Right cardiac atrium (tissue), 5 donors: ENCODE results near the gene FABP1. TPM values are rescaled to one million over a fixed set of nuclear protein-coding genes. Genes with fewer than 3 reads are reported as not detected.

ENCODE experiments used
- ATAC-seq, 2 donors: fragments of 200-7000 bp; cut with Tn5 transposase; one replicate each; pipeline versions ENCODE4 v1.8.0 to v1.9.1; 2020; ENCODE audit warnings: moderate library complexity in 2 of 2, mild to moderate bottlenecking in 1 of 2
- DNase-seq, 3 donors: peaks; one replicate each; pipeline ENCODE4 v3.0.0-alpha.2; 2020
- H3K27ac ChIP-seq: one replicate; pipeline ENCODE4 v1.5.1; 2013; ENCODE audit warnings: mild to moderate bottlenecking, low read length, control low read depth, moderate library complexity
- H3K27me3 ChIP-seq: one replicate; pipeline ENCODE4 v1.6.1; 2013; ENCODE audit not compliant: control insufficient read depth, insufficient read depth
- H3K4me1 ChIP-seq: one replicate; pipeline ENCODE4 v1.6.1; 2013; ENCODE audit warnings: low read length; ENCODE audit not compliant: control insufficient read depth, insufficient read depth
- H3K4me3 ChIP-seq: one replicate; pipeline ENCODE4 v1.5.1; 2013; ENCODE audit warnings: low read length, control low read depth
- H3K9me3 ChIP-seq: one replicate; pipeline ENCODE4 v1.6.1; 2013; ENCODE audit warnings: low read length; ENCODE audit not compliant: control insufficient read depth
- WGBS: extraction: QIAGEN DNeasy Blood & Tissue Kit; methylation state at CpG from one replicate; pipeline ENCODE4 v1.1.7; 2013; 5-methylcytosine and 5-hydroxymethylcytosine counted together
- intact Hi-C, 4 donors: fragments of 100-400 bp; cut with DNase I; formaldehyde crosslinking; loops; one replicate each; pipeline versions ENCODE4 v1.11.0 to v1.14.0; 2022 to 2023
- polyA plus RNA-seq: library from polyadenylated mRNA; stranded (reverse); fragments of 200-250 nt; gene quantifications from one replicate; pipeline ENCODE4 v1.2.3, GENCODE V29; 2013
- total RNA-seq, 4 donors: library from RNA; stranded (reverse); fragmentation: NEBNext Ultra II Directional; extraction: Animal tissue kit (Norgen Biotek cat#: 25700); gene quantifications; one replicate each; pipeline ENCODE4 v1.2.1, GENCODE V29; 2021
- donor health status: healthy with polysubstance abuse.
- donor health status: DM: no; HTN: yes; CAD: no.
- donor health status: DM: no; HTN: no; CAD: no.
- donor health status: DM: no; HTN: yes; CAD: no; lungs with severe emphysema.
- donor health status: DM: yes; HTN: yes; CAD: no.

Gene FABP1
- total and polyA plus RNA-seq, 5 donors, result 1.1 TPM; not detected in 4

DNA sequence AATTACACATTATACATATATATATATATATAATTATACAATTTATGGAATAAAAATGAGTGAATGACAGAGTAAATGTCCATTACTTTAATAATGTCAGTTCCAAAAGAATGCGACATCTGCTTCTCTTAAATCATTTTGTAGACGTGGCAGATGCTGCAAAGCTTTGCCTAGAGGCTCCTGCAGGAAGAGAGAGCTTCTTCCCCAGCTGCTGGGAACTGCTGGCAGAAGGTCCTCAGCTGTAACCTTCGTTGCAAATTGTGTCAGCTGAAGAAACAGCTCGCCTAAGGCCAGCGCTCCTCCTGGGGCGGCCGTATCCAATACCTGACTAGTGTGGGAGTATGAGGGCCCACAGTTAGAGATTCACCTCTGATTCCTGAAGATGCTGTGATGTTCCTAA lies 32.7 kb upstream of the FABP1 start:
- Histone ChIP-seq H3K27ac (no peak overlapping the region), H3K9me3 (no peaks in the 10 kb centered on the region), H3K4me3 (no peak overlapping the region), H3K4me1 (no peaks in the 10 kb centered on the region), H3K27me3 (no peaks in the 10 kb centered on the region)
- no peak for DNase-seq
- intact Hi-C loops, result loop anchor here in 2 of 4 donors (5.0 kb wide), 1 partner anchor 98 kb away; no protein-coding TSS in a partner anchor
- 85% methylated on average over 7 of the region's 7 CpGs for WGBS
- ATAC-seq, result no peak

DNA sequence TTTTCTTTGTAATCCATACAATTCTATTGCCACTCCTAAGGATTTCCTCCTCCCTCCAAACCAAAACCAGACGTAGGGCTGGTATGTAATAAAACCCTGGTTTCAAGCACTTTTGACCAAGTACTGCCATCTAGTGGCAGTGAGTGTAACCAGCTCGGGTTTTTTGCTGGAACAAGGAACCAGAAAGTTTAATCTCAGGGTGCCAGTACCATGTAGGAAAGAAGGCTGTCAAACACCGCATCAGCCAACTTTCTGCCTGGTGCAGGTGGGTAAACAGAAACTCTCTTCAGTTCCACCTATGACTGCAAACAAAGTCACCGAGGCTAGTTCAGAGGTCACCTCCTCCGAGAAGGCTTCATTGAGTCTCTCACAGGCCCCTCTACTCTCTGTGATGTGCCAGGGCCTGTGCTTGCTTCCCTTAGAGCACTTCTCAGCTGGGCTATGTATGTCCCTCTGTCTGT lies 32.1 kb upstream of the FABP1 start:
- no peak overlapping the region for H3K4me3 ChIP-seq
- H3K27ac ChIP-seq, result no peak overlapping the region
- WGBS, result 28% methylated on average over 5 of the region's 5 CpGs
- peak; percentile 69 to 78 for ATAC-seq
- no peaks in the 10 kb centered on the region for H3K4me1 ChIP-seq
- no peaks in the 10 kb centered on the region for H3K9me3 ChIP-seq
- intact Hi-C loops, result loop anchor here (1.0 to 5.0 kb wide), 3 partner anchors 98 to 99 kb away; no protein-coding TSS in a partner anchor
- DNase-seq, result no peak
- no peaks in the 10 kb centered on the region for H3K27me3 ChIP-seq

DNA sequence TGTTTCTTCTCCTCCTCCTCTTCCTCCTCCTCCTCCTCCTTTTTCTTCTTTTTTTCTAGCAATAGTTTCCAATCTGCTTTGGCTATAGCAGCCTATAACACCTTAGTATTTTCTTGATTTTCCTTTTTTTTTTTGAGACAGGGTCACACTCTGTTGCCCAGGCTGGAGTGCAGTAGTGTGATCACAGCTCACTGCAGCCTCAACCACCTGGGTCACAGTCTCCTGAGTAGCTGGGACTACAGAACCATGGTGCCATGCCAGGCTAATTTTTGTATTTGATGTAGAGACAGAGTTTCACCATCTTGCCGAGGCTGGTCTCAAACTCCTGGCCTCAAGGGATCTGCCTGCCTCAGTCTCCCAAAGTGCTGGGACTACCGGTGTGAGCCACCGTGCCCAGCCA lies 31.6 kb upstream of the FABP1 start:
- intact Hi-C loops, result loop anchor here in 2 of 4 donors (1.0 to 2.0 kb wide), 2 partner anchors 97 to 99 kb away; no protein-coding TSS in a partner anchor
- H3K27ac ChIP-seq, result no peak overlapping the region
- 78% methylated on average over 3 of the region's 3 CpGs for WGBS
- H3K9me3 ChIP-seq, result no peaks in the 10 kb centered on the region
- ATAC-seq, result no peak
- no peaks in the 10 kb centered on the region for H3K4me1 ChIP-seq
- no peak overlapping the region for H3K4me3 ChIP-seq
- no peak for DNase-seq
- no peaks in the 10 kb centered on the region for H3K27me3 ChIP-seq

DNA sequence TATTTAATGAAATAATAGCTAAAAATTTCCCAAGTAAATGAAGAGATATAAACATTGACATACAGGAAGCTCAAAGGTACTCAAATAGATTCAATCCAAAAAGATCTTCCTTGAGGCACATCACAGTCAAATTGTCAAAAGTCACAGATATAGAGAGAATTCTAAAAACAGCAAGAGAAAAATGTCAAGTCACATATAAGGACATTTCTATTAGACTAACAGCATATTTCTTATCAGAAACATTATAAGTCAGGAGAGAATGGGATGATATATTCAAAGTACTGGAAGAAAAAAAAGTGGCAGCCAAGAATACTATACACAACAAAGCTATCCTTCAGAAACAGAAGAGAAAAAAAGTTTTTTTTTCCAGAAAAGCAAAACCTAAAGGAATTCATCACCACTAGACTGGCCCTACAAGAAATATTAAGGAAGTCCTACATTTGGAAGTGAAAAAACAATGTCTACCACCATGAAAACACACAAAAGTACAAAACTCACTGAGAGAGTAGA lies 21.1 kb upstream of the FABP1 start:
- no peak for DNase-seq
- Histone ChIP-seq H3K4me1 (no peaks in the 10 kb centered on the region), H3K4me3 (no peak overlapping the region), H3K9me3 (no peaks in the 10 kb centered on the region), H3K27me3 (no peaks in the 10 kb centered on the region), H3K27ac (no peak overlapping the region)
- intact Hi-C loops, result no loop called here
- ATAC-seq, result no peak

DNA sequence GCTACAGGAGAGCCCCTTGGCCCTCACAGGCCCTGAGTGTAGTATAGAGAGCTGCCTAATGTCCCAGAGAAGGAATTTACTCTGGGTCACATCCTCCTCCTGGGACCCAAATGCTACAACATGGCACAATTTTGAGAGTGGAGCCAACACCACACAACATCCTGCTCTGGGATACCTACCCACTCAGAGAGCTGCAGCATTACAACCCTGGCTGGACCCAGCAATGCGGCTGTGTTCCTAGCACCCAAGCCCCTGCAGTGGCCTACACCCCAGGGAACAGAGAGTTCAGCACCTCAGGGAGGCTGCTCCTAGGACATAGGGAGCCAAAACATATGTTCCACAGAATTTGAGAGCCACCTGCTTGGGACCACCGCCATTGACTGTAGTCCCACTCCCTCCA lies 19.3 kb upstream of the FABP1 start:
- ATAC-seq (no peak), DNase-seq (no peak)
- 94% methylated on average over 2 of the region's 2 CpGs for WGBS
- H3K27me3 ChIP-seq, result no peaks in the 10 kb centered on the region
- H3K27ac ChIP-seq, result no peak overlapping the region
- no peaks in the 10 kb centered on the region for H3K4me1 ChIP-seq
- no peak overlapping the region for H3K4me3 ChIP-seq
- intact Hi-C loops, result no loop called here
- H3K9me3 ChIP-seq, result no peaks in the 10 kb centered on the region

DNA sequence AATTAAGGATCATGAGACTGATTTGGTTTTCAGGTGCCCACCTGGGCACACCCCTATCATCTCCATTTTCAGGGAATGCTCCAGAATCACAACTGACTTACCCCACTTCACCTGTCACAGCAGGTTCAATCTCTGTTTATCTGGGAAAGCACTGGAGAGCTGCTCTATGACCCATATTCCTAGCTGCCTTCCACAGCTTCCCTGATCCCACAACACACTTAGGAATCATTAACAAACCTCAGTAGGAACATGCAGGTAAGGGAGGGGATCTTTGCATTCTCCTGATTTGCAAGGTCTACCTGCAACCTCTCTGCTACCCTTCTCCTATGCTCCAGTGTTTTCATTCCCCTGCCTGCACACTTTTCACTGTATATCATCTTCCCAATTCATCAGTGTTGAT lies 18.7 kb upstream of the FABP1 start:
- intact Hi-C loops, result no loop called here
- peak in 1 of 2 donors; percentile 31 for ATAC-seq
- no peak for DNase-seq
- Histone ChIP-seq H3K9me3 (no peaks in the 10 kb centered on the region), H3K27ac (no peak overlapping the region), H3K4me3 (no peak overlapping the region), H3K4me1 (no peaks in the 10 kb centered on the region), H3K27me3 (no peaks in the 10 kb centered on the region)

DNA sequence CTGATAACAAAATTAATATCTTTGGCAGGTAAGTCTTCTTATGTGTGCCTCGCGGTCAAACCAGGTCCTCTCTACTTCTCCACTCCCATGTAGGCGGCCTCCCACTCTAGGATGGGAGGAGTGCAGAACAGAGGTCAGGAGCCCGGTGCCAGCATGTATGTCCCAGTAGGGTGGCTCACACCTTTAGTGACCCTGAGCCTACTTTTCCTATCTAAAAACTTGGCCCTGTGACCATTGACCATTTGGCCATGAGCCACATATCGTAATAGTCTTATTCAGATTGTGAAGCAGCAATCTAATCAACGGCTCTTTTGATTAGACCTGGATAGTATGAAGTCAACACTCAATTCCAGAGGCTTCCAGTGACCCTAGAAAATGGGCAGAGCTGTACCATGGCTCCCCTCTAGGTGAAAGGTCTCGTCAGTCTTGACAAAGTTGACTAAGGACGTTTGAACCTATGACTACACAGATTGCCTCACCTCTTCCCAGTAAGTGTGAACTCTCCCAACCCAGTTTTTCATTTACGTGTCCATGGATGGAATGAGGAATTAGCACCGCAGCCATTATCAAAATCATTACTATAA lies 17.1 kb upstream of the FABP1 start:
- Histone ChIP-seq H3K9me3 (no peaks in the 10 kb centered on the region), H3K4me1 (no peaks in the 10 kb centered on the region), H3K27me3 (no peaks in the 10 kb centered on the region), H3K4me3 (no peak overlapping the region), H3K27ac (no peak overlapping the region)
- 68% methylated on average over 10 of the region's 10 CpGs for WGBS
- DNase-seq (no peak), ATAC-seq (peak in 1 of 2 donors; percentile 31)
- intact Hi-C loops, result loop anchor here in 1 of 4 donors (2.0 kb wide), 1 partner anchor 40 kb away; no protein-coding TSS in a partner anchor

DNA sequence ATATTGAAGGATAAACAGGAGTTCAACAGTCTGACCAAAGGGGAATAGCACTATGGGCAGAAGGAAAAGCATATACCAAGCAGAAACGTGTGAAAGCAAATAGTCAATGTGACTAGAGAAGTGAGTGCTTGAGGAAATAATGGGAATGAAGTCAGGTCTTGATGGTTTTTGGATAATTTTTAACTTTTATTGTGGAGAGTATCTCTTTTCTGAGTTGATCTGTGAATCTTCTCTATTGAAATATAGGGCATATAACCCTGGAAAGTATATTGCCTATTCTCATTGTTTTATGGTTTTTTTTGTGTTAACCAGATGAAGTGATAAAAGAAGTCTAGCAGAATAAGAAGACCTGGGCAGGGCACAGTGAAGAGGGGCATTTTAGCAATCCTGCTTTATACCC lies 16.4 kb upstream of the FABP1 start:
- Histone ChIP-seq H3K27ac (no peak overlapping the region), H3K9me3 (no peaks in the 10 kb centered on the region), H3K4me3 (no peak overlapping the region), H3K27me3 (no peaks in the 10 kb centered on the region), H3K4me1 (no peaks in the 10 kb centered on the region)
- WGBS, result 85% methylated on average over 1 of the region's 1 CpG
- DNase-seq (no peak), ATAC-seq (no peak)
- intact Hi-C loops, result loop anchor here in 1 of 4 donors (2.0 kb wide), 1 partner anchor 39 kb away; no protein-coding TSS in a partner anchor

DNA sequence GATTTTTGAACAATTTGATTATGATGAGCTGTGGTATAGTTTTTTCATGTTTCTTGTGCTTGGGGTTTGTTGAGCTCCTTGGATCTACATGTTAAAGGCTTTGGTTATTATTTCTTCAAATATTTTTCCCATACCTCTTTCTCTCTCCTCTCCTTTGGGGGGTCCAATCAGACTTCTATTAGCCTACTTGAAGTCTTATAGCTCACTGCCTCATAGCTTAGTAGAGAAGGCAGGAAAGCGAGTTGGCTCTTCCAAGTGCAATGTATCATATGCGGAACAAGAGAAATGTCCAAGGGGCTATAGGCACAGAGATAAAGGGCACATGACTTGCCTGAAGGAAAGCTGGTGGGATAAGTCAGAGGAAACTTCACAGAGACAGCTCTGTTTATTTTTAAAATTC lies 14.1 kb upstream of the FABP1 start:
- H3K27me3 ChIP-seq, result no peaks in the 10 kb centered on the region
- WGBS, result 97% methylated on average over 2 of the region's 2 CpGs
- intact Hi-C loops, result no loop called here
- no peak overlapping the region for H3K4me3 ChIP-seq
- H3K4me1 ChIP-seq, result no peaks in the 10 kb centered on the region
- H3K9me3 ChIP-seq, result no peaks in the 10 kb centered on the region
- DNase-seq (no peak), ATAC-seq (no peak)
- no peak overlapping the region for H3K27ac ChIP-seq

DNA sequence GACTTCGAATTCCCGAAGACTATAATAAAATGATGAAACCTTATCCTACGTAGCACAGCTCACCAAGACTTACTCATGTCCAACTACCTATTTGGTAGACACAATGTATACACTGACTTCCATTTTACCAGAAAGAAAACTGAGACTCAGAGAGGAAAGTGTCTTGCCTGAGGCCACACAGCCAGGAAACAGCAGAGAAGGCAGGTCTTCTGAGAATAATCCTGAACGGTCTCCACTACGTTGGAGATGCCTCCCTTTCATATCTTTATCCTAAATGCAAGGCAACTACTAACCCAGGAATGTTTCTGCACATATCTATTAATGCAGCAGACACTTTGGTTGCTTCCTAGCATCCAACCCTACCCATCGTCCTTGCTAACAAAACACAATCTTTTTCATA lies 11.9 kb upstream of the FABP1 start:
- 80% methylated on average over 6 of the region's 6 CpGs for WGBS
- ATAC-seq (no peak), DNase-seq (no peak)
- Histone ChIP-seq H3K4me3 (no peak overlapping the region), H3K27me3 (no peaks in the 10 kb centered on the region), H3K27ac (no peak overlapping the region), H3K9me3 (no peaks in the 10 kb centered on the region), H3K4me1 (no peaks in the 10 kb centered on the region)
- intact Hi-C loops, result no loop called here

DNA sequence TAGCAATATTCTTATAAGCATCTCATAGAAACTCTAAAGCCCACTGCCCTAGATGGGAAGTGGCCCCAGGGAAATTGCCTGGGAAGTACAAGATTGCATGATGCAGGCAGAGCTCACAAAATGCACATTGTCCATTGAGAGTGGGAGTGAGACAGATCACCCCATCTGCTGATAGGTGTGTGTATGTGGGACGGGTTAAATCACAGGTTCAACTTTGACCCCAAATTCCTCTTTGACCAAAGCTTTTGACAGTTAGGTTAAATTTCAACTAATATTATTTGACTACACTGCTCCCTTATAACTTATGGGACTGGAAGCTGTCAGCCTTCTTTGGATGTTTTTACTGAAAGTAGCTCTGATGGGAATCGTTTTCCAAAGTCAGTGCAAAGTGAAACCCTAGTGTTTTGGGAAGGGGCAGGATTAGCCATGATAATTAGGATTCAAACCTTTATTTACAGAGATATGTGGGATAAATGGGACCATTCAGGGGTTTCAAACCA lies 11.4 kb upstream of the FABP1 start:
- DNase-seq, result no peak
- 55% methylated on average over 2 of the region's 2 CpGs for WGBS
- H3K27ac ChIP-seq, result no peak overlapping the region
- intact Hi-C loops, result no loop called here
- ATAC-seq, result no peak
- no peak overlapping the region for H3K4me3 ChIP-seq
- no peaks in the 10 kb centered on the region for H3K27me3 ChIP-seq
- no peaks in the 10 kb centered on the region for H3K9me3 ChIP-seq
- H3K4me1 ChIP-seq, result no peaks in the 10 kb centered on the region
